HuH-7 (cell line): ENCODE measurements around the gene ARHGAP28.

ENCODE experiments used
- DNase-seq: peaks from one replicate; pipeline ENCODE4 v3.0.0; 2011; ENCODE audit warnings: low spot score

ARHGAP28 gene

DNA sequence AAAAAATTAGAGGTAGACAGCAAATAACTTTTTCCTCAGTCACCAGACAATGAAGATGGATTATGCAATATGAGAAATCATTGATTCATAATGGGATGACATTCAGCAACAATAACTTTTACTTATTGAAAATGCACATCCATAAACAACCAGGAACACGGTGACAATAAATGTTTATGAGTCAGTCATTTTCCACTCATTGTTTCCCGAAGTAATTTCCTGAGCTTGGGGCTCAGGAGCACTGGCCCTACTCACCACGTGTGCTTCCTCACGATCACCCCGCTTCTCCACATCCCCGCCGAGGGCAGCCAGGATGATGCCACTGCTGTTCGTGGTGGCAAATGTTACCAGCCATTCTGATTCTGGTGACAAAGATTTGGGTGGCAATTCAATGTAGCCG, 231.8 kb downstream of the ARHGAP28 start:
- no peak for DNase-seq

DNA sequence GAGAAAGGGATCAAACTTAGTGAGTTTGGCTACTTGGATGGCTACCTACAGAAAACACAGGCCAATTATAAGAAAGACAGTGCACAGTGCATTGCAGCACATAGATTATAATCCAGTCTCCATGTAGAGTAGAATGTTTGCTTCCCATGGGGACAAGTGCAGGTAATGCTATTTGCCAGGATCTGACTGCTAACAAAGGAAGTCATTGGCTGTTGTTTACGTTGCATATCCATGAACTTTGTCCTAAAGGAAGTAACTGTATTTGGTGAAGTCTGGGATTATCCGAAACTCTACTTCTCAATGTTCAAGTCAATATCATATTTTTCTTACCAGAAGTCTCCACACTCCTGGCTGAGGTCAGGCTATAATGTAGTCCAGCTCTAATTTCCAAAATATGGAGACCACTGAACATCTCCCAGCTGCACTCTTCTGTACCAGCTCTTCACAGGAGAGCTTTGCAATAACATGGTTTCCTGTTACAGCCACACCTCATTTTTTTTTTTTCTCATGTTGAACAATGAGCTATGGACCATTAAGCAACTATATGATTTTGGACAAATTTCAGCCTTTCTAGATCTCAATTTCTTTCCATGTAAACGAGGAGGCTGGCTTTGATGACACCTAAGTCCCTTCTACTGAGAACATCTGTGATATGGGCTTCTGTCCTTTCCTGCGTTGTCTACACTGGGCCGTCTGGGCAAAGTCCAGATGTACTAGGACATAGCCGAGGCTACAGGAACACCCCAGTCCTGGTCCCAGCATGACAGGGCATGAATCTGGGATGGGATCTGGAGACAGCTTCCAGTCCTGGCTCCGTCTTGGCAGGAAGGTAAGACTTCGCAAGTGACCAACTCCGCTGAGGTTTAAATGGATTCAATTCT, 233.3 kb downstream of the ARHGAP28 start:
- no peak for DNase-seq

DNA sequence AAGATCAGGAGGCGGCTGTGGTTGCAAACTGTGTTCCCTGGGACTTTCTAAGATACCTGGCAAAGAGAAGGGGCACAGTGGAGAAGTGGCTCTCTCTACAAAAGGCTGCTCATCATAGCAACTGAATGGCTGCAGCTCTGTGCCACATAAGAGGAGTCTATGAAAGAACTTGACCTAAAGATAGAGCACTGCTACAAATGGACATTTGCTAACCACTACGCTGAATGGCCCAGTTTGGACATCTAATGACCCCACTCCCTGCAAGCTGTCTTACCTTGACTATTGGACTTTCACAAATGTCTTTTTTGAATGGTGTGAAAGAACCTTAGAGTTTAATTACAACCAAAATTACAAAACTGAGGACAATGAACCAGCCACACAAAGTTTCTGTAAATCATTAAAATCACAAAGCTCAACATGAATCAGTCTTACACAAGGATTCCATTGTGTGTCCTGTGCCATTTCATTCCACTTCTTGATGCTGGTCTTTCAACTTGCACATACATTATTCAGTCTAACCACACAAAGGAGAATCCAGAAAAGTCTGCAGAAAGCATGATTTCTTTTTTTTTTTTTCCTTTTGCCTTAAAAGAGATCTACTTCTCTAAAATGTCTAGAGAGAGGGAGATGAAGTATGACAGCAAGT, 234.1 kb downstream of the ARHGAP28 start:
- no peak for DNase-seq
